GM21423 (cell line): Measurements from ENCODE around the gene NEK3.
A peak's percentile ranks its signal among the peaks of the same experiment; 100 is the strongest.
"Not testable (repeated sequence)": the region's sequence is repeated elsewhere in the genome, so short reads cannot be mapped to it uniquely, and the experiment has no call there.

ENCODE experiments used
- ATAC-seq: cut with Tn5 transposase; IDR thresholded peaks from one replicate; pipeline ENCODE4 v1.9.1; 2021; ENCODE audit warnings: mild to moderate bottlenecking, moderate library complexity; ENCODE audit not compliant: unreplicated experiment

NEK3 gene, protein sequence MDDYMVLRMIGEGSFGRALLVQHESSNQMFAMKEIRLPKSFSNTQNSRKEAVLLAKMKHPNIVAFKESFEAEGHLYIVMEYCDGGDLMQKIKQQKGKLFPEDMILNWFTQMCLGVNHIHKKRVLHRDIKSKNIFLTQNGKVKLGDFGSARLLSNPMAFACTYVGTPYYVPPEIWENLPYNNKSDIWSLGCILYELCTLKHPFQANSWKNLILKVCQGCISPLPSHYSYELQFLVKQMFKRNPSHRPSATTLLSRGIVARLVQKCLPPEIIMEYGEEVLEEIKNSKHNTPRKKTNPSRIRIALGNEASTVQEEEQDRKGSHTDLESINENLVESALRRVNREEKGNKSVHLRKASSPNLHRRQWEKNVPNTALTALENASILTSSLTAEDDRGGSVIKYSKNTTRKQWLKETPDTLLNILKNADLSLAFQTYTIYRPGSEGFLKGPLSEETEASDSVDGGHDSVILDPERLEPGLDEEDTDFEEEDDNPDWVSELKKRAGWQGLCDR

DNA sequence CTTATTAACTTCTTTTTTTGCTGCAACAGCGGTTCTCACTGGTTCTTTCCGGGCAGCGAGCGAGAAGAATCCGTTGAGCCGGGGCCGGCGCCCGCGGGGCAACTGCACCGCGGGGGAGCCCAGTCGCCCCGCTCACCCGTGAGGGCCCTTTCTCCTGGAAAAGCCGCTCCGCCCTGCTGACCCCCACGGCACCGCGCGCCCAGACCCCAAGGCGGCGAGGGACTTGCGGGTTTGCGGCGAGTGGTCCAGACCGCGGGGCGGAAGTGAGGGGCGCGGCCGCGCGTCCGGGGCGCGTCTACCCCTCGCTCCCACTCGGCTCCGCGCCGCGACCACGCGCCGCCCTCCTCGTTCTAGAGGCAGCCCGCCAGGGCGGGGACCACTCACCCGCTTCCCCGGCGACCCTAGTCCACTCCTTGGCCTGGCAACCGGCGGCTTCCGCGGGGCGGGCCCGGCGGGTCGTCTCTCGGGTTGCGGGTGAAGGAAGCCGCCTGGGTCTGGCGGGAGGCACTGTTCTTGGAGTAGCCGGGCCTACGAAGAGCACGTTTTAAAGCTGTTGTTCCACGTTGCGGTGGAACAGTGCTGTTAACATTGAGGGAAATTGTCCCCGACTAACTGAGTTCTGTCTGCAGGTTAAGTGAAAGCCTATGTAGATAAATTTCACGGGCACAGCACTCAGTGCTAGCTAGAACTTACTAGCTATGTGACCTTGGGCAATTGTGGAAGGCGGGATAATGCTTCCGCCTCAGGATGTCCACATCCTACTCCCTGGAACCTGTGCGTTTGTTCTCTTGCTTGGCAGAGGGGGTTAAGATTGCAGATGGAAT lies at the start of gene NEK3:
NEK3 (minus strand) TSS at position 439 of the 824 bp plus-strand sequence. CDS start 3,406 bp downstream, outside the sequence.
- peak; percentile 73 for ATAC-seq

DNA sequence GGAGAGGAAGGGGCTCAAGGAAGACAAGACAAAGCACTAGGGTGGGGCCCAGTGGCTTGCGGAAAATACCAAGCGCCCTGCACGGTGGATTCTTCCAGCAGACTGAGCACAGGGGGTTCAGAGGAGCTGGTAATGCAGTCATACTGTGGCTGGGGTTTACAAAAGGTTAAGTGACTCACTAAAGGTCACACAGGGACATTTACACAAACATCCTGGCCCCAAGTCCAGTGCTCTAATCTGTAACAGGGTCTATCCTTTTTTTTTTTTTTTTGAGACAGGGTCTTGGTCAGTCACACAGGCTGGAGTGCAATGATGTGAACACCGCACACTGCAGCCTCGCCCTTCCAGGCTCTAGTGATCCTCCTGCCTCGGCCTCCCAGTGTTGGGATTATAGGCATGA lies 49.0 kb upstream of the NEK3 start:
- not testable (repeated sequence) for ATAC-seq

DNA sequence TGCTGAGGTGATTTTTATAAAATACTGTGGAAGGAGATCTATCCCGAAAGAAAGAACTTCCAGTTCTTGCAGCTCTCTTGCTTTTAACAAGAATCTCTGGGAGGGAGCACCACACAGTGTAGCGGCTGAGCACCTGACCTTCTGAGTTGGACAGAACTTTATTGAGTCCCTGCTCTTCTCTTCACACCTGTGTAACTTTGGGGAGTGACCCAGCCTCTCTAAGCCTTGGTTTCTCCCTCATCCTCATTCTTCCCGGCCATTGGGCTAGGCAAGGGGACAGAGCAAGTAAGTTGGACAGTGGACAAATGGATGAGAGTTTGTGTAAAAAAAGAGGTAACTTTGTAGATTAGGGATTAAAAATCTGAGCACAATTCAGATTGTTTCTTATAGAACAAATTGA lies 48.5 kb upstream of the NEK3 start:
- not testable (repeated sequence) for ATAC-seq

DNA sequence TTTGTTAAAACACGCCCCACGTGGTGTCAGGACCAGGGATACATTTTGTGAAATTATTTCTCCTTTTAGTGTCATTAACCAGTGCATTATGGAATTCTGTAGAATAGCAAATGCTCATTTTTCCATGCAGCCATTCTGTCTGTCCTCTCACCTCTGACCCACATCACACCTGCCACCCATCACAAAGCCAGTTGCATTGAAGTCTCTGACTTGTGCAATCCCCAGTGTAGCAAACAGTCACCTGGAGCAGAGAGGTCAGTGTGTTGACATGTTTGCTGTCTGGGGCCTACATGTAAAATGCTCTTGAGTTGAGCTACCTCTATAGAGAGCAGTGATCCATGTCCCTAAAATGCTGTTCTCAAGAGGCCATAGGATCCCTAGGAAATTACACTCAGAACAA lies 47.9 kb upstream of the NEK3 start:
- ATAC-seq, result not testable (repeated sequence)

DNA sequence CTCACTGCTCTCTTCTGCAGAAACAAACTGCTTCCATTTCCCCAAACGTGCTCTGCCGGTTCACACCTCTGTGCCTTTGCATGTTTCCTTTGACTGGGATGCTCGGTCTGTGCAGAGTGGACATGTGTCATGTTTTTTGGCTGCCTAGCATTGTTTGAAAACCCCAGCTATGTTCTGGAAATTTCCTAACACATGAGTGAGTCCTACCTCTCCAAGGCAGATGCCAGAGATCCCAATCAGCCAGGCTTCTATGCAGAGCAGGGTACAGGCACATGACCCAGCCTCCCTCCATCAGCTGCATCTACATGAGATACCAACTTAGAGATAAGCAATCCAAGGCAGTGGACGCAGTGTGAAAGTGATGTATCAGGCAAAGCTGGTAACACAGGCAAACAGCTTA lies 45.1 kb upstream of the NEK3 start:
- not testable (repeated sequence) for ATAC-seq

DNA sequence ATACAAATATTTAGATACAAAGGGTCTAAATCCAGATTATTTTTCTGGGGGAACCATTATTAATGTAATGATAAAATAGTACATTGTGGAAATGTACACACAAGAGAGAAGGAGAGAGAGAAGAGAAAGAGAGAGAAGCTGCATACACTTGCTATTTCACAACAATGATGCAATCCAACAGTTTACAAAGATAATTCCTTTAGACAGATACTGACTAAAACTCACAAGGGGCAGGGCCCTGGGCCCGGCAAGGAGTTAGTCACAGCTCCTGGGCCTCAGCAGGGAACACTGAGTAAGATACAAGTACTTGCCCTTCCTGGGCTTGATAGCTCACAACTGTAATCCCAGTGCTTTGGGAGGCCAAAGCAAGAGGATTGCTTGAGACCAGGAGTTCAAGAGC lies 44.5 kb upstream of the NEK3 start:
- ATAC-seq, result not testable (repeated sequence)

DNA sequence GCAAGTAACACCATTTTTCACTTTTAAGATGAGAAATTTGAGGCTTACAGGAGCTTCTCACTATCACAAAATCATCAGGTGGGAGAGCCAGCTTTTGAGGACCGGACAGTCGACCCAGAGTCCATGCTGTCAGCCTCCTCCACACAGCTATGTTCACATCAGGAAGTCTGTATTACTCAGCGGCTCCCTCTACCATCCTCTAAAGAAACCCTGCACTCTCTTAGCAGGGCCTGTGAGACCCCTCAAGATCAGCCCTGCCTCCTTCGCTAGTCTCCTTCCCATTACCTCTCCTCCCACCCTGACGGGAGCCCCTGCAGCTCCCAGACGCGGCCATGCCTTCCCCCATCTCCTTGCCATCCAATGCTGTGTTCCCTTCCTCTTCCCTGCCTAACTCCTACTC lies 43.1 kb upstream of the NEK3 start:
- ATAC-seq, result not testable (repeated sequence)

DNA sequence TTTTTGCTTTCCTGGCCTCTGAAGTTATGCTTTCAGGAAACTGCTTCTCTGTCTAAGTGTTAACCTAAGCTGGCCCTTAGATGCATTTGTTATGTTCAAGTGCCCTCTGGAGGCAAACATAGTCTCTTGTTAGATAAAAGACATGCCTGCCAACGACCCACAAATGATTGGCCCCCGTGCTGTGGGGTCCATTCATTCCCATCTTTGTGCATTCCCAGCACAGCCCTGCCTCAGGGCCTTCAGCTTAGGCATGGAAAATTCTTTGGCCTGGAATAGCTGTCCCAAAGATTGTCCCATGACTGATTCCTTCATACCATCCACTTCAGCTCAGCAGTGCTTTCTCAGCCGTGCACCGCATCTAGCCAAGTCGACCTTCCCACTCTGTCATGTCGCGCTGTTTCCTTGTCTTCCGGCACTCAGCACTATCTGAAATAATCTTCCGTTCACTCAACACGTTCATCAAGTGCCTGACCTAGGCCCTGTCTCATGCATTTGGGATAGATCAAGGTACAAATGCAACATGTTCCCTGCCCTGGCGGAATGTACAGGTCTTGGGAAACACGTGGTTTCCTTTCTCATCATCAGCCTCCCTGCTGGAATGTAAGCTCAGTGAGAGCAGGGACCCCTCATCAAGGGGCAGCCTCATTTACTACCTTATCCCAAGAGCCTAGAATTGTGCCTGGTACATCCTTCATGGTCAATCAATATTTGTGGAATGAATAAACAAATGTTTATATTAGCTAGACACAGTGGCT lies 42.2 kb upstream of the NEK3 start:
- ATAC-seq, result peak; percentile 54

DNA sequence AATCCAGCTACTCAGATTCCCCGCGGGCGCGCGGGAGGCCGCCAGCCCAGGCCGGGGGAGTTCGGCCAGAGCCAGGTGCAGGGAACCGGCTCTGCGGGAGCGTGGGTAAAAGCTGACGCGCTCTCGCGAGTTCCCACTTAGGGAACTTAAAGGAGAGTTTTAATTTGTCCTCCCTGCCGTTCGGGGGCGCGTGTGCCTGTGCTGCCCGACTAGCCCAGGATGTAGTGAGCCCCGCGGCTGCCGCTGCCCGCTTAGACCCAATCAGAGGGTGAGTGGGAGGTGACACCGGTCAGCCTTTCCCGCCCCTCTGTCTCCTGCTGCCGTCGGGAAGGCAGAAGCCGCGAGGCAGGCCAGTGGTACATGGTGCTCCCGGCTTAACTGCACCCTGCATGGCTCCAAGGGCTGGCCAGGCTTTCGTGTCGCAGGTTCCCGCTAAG lies 36.0 kb upstream of the NEK3 start:
- ATAC-seq, result peak; percentile 77

DNA sequence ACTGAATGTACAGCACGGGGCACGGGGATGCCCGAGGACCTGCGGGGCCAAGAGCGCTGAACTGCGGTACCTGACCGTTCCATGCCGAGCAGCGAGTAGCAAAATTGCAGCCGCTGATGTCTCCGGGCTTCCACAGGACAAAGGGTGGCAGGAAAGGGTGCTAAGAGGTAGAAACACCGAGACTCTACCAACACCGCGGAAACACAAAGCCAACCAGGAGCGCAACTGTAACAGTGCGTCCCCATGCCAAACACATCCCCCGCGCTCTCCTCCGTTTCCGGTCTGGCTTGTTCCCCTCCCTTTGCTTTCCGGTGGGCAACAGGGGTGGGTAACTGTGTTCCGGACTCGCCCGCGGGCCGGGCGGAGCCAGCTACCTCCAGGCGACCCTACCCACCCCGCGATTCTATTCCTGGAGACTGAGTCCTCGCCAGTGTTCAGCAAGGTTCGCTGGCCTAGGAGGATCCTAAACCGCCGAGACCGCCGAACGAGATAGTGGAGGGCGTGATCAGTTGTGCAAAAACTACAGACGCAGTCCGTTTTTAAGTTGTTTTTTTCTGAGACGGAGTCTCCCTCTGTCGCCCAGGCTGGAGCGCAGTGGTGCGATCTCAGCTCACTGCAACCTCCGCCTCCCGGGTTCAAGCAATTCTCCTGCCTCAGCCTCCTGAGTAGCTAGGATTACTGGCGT lies 34.9 kb upstream of the NEK3 start:
- peak; percentile 76 for ATAC-seq

DNA sequence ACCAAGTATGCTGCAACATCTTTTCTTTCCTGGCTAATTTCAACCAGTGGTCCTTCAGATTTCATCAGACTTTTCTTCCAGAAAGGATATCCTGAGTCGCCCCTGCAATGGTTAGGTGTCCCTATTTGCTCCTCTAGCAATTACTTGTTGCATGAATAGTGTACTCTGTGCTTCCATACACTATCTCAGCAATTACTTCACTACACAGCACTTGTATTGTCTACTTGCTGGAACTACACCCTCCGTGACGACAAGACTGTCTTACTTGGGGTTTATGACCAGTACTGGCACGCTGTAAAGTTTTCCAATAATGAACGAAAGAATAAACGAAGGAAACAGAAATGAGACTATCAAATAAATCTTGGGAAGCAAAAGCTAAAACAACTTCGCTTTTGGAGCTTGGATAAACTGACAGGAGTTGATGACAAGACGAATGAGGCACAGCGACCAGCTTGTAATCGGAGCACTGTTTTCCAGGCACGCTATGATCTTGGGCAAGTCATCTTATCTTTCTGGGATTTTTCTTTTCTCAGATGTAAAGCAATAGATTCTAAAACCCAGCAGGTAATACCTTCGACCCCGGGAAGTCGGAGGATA lies 34.3 kb upstream of the NEK3 start:
- ATAC-seq, result not testable (repeated sequence)

DNA sequence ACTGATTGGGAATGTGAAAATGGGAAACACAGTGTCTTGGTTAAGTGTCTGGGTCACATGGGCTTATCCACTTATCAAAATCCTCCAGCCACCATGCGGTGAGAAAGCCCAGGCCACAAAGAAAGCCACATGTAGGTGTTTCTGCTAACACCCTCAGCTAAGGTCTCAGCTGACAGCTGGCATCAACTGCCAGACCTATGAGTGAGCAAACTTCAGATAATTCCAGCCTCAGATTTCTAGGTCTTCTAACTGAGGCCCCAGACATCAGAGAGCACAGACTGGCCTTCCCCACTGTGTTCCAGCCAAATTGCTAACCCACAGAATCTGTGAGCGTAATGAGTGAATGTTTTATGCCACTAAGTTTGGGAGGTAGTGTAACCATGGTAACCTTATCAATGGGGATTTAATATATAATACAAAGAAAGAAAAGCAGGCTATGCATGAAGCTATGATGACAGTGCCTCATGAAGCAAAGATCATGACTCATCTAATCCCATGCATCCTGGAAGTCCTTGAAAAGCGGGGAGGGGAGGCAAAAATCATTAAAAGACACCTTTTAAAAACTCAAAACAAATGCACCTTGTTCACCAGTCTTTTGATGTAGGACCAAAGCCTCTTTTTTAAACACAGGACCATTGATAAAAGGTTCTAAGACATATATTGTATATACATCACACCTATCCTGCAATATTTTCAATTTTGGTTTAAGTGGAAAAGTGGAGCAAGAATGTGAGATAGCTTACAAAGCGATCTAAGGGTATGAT lies 28.2 kb upstream of the NEK3 start:
- peak; percentile 69 for ATAC-seq

DNA sequence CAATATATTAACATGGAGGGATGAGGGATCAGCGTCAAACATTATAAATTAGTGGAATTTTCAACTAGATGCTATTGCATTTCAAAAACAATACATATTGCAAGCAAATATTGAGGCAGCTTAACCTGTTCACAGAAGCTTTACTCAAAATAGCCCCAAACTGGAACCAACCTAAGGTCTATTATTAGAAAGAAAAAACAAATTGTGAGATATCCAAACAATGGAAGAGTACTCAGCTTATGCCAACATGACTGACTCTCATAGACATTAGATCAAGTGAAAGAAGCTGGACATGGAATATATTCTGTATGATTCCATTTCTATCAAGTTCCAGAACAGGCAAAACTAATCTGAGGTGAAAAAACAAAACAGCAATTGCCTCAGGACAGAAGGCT lies 27.6 kb upstream of the NEK3 start:
- peak; percentile 13 for ATAC-seq

DNA sequence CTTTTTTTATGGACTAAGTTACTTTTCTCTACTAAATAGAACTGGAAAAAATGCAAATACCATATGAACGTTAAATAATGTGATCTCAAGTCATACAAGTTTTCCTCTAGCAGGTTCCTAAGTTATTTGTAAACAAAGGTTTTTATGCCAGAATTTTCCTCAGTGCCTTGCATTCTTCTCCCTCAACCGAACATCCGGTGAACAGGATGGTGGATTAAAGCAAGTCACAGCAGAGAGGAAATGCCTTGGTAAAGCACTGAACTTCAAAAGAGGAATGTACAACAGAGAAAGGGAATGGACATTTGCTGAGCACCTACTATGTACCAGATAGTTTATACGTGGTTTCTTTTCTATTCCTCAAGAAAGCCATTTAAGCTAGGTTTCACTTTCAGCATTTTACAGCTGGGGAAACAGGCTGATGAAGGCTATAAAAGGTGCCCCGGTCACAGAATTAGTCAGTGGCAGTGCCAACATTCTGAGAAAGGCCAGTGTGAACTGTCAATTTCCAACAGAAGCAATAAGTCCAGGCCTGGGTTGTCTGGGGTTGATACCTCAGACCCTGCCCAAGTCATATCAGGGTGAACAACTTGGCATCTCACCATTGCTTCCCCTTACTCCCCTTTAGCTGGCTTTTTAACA lies 22.0 kb upstream of the NEK3 start:
- ATAC-seq, result peak; percentile 51

DNA sequence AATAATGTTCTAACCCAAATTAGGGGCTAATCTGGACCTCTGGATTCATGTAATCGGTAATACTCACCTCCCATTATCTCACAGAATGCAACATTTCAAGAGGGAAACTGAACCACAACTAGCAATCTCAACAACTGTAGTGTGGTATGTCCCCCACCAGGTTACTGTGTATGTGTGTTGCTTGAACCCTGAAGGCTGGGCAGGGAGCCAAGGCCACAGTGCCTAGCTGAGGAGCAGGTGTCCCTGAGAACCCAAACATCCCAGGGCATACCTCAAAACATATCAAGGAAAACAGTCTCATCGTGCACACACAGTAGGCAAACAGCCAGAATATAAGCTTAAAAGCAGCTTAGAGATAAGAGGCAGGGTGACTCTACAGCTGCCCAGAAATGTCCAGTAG lies 20.5 kb upstream of the NEK3 start:
- no peak for ATAC-seq

DNA sequence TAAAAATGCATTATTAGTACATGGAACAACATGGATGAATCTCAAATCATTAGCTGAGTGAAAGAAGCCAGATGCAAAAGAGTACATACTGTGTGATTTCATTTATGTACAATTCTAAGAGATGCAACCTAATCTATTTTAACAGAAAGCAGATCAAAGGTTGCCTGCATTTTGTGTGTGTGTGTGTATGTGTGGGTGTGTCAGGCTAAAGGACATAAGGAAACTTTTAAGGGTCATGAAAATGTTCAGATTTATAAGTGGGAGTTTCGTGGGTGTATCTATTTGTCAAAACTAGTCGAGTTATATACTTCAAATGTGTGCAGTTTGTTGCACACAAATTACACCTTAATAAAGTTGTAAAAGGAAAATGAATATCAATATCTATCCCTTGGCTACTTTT lies 17.9 kb upstream of the NEK3 start:
- no peak for ATAC-seq

DNA sequence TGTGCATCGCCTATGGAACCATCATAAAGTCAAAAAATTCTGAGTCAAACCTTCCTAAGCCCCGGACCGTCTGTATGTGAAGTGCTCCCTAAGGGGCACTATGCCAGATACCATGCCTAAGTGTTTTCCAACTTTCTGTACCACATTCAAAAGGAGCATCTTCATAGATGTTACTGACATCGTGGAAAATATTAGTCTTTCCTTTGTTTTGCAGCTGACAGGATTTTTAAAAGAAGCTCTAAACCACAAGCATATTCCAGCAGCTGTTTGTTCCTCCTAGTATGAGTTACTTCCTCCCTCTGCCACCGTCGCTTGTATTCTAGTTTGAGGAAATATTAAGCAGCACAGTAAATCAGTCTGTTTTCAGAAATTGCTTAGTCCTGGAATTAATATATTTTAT lies 14.6 kb upstream of the NEK3 start:
- not testable (repeated sequence) for ATAC-seq

DNA sequence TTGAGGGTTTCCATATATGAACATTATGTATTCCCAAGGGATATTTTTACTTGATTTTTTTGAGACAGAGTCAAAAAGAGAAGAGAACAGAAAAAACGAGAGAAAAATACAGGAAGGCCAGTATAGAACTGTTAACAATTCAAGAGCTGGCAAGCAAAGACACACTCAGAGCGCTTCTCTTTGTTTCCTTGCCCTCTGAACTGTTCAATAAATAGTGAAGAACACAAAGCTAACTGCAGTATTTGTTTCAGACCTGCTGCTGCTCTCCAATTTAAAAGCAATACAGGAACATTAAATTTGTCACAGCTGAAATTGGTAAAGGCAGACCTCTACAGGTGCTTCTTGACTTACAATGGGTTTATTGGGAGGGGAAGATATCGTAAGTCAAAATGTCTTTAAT lies 14.0 kb upstream of the NEK3 start:
- ATAC-seq, result no peak

DNA sequence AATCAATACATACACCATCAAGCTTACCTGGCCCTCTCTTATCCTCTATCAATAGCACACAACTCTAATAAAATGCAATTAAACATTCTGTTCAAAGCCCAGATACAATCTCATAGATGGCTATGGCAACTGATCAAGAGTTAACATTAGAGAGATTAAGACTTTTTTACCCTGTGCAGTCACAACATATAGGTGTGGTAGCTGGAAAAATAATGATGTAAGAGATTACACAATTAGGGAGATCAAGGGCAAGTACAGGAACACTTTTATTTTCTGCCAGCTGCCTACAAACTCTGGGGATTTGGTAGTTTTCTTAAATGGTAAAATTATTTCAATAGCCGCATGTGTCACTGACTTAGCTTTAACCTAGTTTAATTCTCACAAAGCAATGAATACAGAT lies 12.3 kb upstream of the NEK3 start:
- ATAC-seq, result not testable (repeated sequence)
